Measurements from ENCODE around the gene MAPK13.

The MAPK13 gene

GRCh38 chr6:36124881-36125280, 5.4 kb upstream of the MAPK13 start:
- TF ChIP-seq GABPA (IDR thresholded peaks at IDR 0.05; ENCODE audit: low read depth) (no peak), SPI1 (IDR thresholded peaks at IDR 0.05; ENCODE audit: borderline replicate concordance, low read depth) (no peak), POLR2AphosphoS5 (IDR thresholded peaks at IDR 0.05; ENCODE audit: low read depth) (no peak), REST (IDR thresholded peaks at IDR 0.05; ENCODE audit: insufficient replicate concordance, low read depth) (no peak), CTCF (IDR thresholded peaks at IDR 0.05; ENCODE audit: insufficient read depth, low read length) (no peak)
- peaks cover 6% of the 10 kb centered on the region for H3K27me3 ChIP-seq (ENCODE audit: insufficient read depth, poor library complexity, severe bottlenecking)
- no peak for DNase-seq (ENCODE audit: low read depth in 1 of 2, low spot score in 1 of 2)
- H3K4me3 ChIP-seq (replicated peaks; ENCODE audit: insufficient read depth, low read length), result no peak overlapping the region
- no peak overlapping the region for H3K27ac ChIP-seq (replicated peaks)

GRCh38 chr6:36125575-36125974, 4.7 kb upstream of the MAPK13 start:
- no peak overlapping the region for H3K27ac ChIP-seq (replicated peaks)
- no peak for DNase-seq (ENCODE audit: low read depth in 1 of 2, low spot score in 1 of 2)
- H3K4me3 ChIP-seq (replicated peaks; ENCODE audit: insufficient read depth, low read length), result no peak overlapping the region
- no peak for TF ChIP-seq POLR2AphosphoS5 (IDR thresholded peaks at IDR 0.05; ENCODE audit: low read depth)
- no peak for TF ChIP-seq REST (IDR thresholded peaks at IDR 0.05; ENCODE audit: insufficient replicate concordance, low read depth)
- no peak for TF ChIP-seq CTCF (IDR thresholded peaks at IDR 0.05; ENCODE audit: insufficient read depth, low read length)
- peaks cover 7% of the 10 kb centered on the region for H3K27me3 ChIP-seq (ENCODE audit: insufficient read depth, poor library complexity, severe bottlenecking)

GRCh38 chr6:36126121-36126520, 4.2 kb upstream of the MAPK13 start:
- DNase-seq (ENCODE audit: low read depth in 1 of 2, low spot score in 1 of 2), result no peak
- H3K27ac ChIP-seq (replicated peaks), result no peak overlapping the region
- TF ChIP-seq SPI1 (IDR thresholded peaks at IDR 0.05; ENCODE audit: borderline replicate concordance, low read depth) (no peak), REST (IDR thresholded peaks at IDR 0.05; ENCODE audit: insufficient replicate concordance, low read depth) (no peak), CTCF (IDR thresholded peaks at IDR 0.05; ENCODE audit: insufficient read depth, low read length) (no peak), POLR2AphosphoS5 (IDR thresholded peaks at IDR 0.05; ENCODE audit: low read depth) (no peak), GABPA (IDR thresholded peaks at IDR 0.05; ENCODE audit: low read depth) (no peak)
- H3K27me3 ChIP-seq (ENCODE audit: insufficient read depth, poor library complexity, severe bottlenecking), result peaks cover 10% of the 10 kb centered on the region
- no peak overlapping the region for H3K4me3 ChIP-seq (replicated peaks; ENCODE audit: insufficient read depth, low read length)

Data from HL-60 (cell line).